H1 (cell line): ENCODE measurements around the gene NR3C2. TPM values are rescaled to one million over a fixed set of nuclear protein-coding genes. Genes with fewer than 3 reads are reported as not detected.

Experiments
- EP300 ChIP-seq, 2 experiments: IDR thresholded peaks; 1 replicate in 1 of 2; 2 replicates in 1 of 2; pipeline ENCODE4 v1.6.1; 2011 to 2012; ENCODE audit warnings: low read depth in 2 of 2, low read length in 2 of 2, mild to moderate bottlenecking in 2 of 2, borderline replicate concordance in 1 of 2, inconsistent platforms in 1 of 2, moderate library complexity in 1 of 2
- EZH2 ChIP-seq: fragments of 200-600 bp; sonication (generic); IDR thresholded peaks from 2 replicates; pipeline ENCODE4 v1.7.1; 2012; ENCODE audit warnings: low read depth, mild to moderate bottlenecking, moderate library complexity, low read length, inconsistent platforms; ENCODE audit not compliant: severe bottlenecking
- SIRT6 ChIP-seq: IDR thresholded peaks from one replicate; pipeline ENCODE4 v1.7.1; 2012; ENCODE audit warnings: low read length, inconsistent platforms
- polyA plus RNA-seq, 7 experiments: library from polyadenylated mRNA; depleted of rRNA in 3 of 7; stranded (reverse) in 5 of 7; unstranded in 2 of 7; fragments of >200 nt in 5 of 7; fragments of 200-250 nt in 2 of 7; gene quantifications; 1 replicate in 5 of 7; 2 replicates in 1 of 7; 4 replicates in 1 of 7; pipeline versions ENCODE4 v1.2.1 to v1.2.3, GENCODE V29; 2011 to 2013; ENCODE audit warnings: missing spikeins in 2 of 7, mixed read lengths in 2 of 7
- total RNA-seq: library from RNA; stranded (reverse); fragmentation: NEBNext Ultra II Directional; extraction: Animal tissue kit (Norgen Biotek cat#: 25700); gene quantifications from 2 replicates; pipeline ENCODE4 v1.2.1, GENCODE V29; 2021

NR3C2 gene
- total and polyA plus RNA-seq, 2 of the 8 experiments (the other 6 are each of a cell fraction or from before 2014, with no cell fraction given) = 0.80 to 3.9 TPM

GRCh38 chr4:148041606-148042329, 400.4 kb downstream of the NR3C2 start (continued):
- TF ChIP-seq SIRT6 (no peak), EZH2 (no peak), EP300 (IDR thresholded peaks at IDR 0.05; ENCODE audit: borderline replicate concordance in 1 of 2, low read depth in 2 of 2, low read length in 2 of 2) (no peak)
